Measurements from ENCODE around the gene CYREN.
"Not testable (repeated sequence)": the region's sequence is repeated elsewhere in the genome, so short reads cannot be mapped to it uniquely, and the experiment has no call there.

The CYREN gene

GRCh38 chr7:135143885-135144668 lies 26.4 kb downstream of the CYREN start:
- no peak overlapping the region for H3K9ac ChIP-seq (ENCODE audit: insufficient read length)
- no peak overlapping the region for H3K27ac ChIP-seq
- no peak overlapping the region for H3K4me3 ChIP-seq
- H3K9me3 ChIP-seq (ENCODE audit: low read depth, low read length): no peaks in the 10 kb centered on the region
- no peaks in the 10 kb centered on the region for H3K36me3 ChIP-seq (ENCODE audit: insufficient read depth, low read length)
- TF ChIP-seq FOXP2 (optimal IDR thresholded peaks at IDR 0.05; ENCODE audit: control extremely low read depth, extremely low read length, insufficient read depth): no peak
- TF ChIP-seq EZH2 (IDR thresholded peaks at IDR 0.05): no peak
- TF ChIP-seq POLR2AphosphoS5 (IDR thresholded peaks at IDR 0.05; ENCODE audit: borderline replicate concordance, low read depth, low read length): no peak
- no peak for DNase-seq (ENCODE audit: low read depth, low spot score)

GRCh38 chr7:135129579-135129978 lies 40.9 kb downstream of the CYREN start:
- Histone ChIP-seq H3K27ac (no peak overlapping the region), H3K36me3 (ENCODE audit: insufficient read depth, low read length) (no peaks in the 10 kb centered on the region), H3K4me3 (no peak overlapping the region), H3K9me3 (ENCODE audit: low read depth, low read length) (no peaks in the 10 kb centered on the region), H3K9ac (ENCODE audit: insufficient read length) (no peak overlapping the region)
- TF ChIP-seq EZH2 (IDR thresholded peaks at IDR 0.05): no peak
- TF ChIP-seq POLR2AphosphoS5 (IDR thresholded peaks at IDR 0.05; ENCODE audit: borderline replicate concordance, low read depth, low read length): no peak
- DNase-seq (ENCODE audit: low read depth, low spot score): no peak

GRCh38 chr7:135128931-135129330 lies 41.6 kb downstream of the CYREN start:
- no peaks in the 10 kb centered on the region for H3K9me3 ChIP-seq (ENCODE audit: low read depth, low read length)
- no peak overlapping the region for H3K9ac ChIP-seq (ENCODE audit: insufficient read length)
- DNase-seq (ENCODE audit: low read depth, low spot score): no peak
- TF ChIP-seq POLR2AphosphoS5 (IDR thresholded peaks at IDR 0.05; ENCODE audit: borderline replicate concordance, low read depth, low read length) (no peak), FOXP2 (optimal IDR thresholded peaks at IDR 0.05; ENCODE audit: control extremely low read depth, extremely low read length, insufficient read depth) (no peak), EZH2 (IDR thresholded peaks at IDR 0.05) (no peak)
- H3K4me3 ChIP-seq: no peak overlapping the region
- no peak overlapping the region for H3K27ac ChIP-seq
- no peaks in the 10 kb centered on the region for H3K36me3 ChIP-seq (ENCODE audit: insufficient read depth, low read length)

- not testable (repeated sequence) for DNase-seq (ENCODE audit: low read depth, low spot score); H3K27ac ChIP-seq
Measured at GRCh38 chr7:135124631-135125030, 45.9 kb downstream of the CYREN start.

GRCh38 chr7:135121868-135122267 lies 48.6 kb downstream of the CYREN start:
- no peak overlapping the region for H3K4me3 ChIP-seq
- H3K9ac ChIP-seq (ENCODE audit: insufficient read length): no peak overlapping the region
- no peak for TF ChIP-seq FOXP2 (optimal IDR thresholded peaks at IDR 0.05; ENCODE audit: control extremely low read depth, extremely low read length, insufficient read depth)
- TF ChIP-seq POLR2AphosphoS5 (IDR thresholded peaks at IDR 0.05; ENCODE audit: borderline replicate concordance, low read depth, low read length): no peak
- no peak for TF ChIP-seq EZH2 (IDR thresholded peaks at IDR 0.05)
- no peak overlapping the region for H3K27ac ChIP-seq
- DNase-seq (ENCODE audit: low read depth, low spot score): no peak
- no peaks in the 10 kb centered on the region for H3K36me3 ChIP-seq (ENCODE audit: insufficient read depth, low read length)
- H3K9me3 ChIP-seq (ENCODE audit: low read depth, low read length): no peaks in the 10 kb centered on the region

More at GRCh38 chr7:135124631-135125030, 45.9 kb downstream of the CYREN start:
- not testable (repeated sequence) for H3K9ac ChIP-seq (ENCODE audit: insufficient read length); H3K4me3 ChIP-seq; H3K9me3 ChIP-seq (ENCODE audit: low read depth, low read length); H3K36me3 ChIP-seq (ENCODE audit: insufficient read depth, low read length)

GRCh38 chr7:135117096-135117495 lies 53.4 kb downstream of the CYREN start:
- no peak for DNase-seq (ENCODE audit: low read depth, low spot score)
- Histone ChIP-seq H3K36me3 (ENCODE audit: insufficient read depth, low read length) (no peaks in the 10 kb centered on the region), H3K4me3 (no peak overlapping the region), H3K9me3 (ENCODE audit: low read depth, low read length) (no peaks in the 10 kb centered on the region), H3K9ac (ENCODE audit: insufficient read length) (no peak overlapping the region), H3K27ac (no peak overlapping the region)
- TF ChIP-seq EZH2 (IDR thresholded peaks at IDR 0.05) (no peak), FOXP2 (optimal IDR thresholded peaks at IDR 0.05; ENCODE audit: control extremely low read depth, extremely low read length, insufficient read depth) (no peak), POLR2AphosphoS5 (IDR thresholded peaks at IDR 0.05; ENCODE audit: borderline replicate concordance, low read depth, low read length) (no peak)
